Endometrial microvascular endothelial cells (primary cell): ENCODE results near the gene ASB9. TPM values are rescaled to one million over a fixed set of nuclear protein-coding genes. Genes with fewer than 3 reads are reported as not detected.
"Not testable (repeated sequence)": the region's sequence is repeated elsewhere in the genome, so short reads cannot be mapped to it uniquely, and the experiment has no call there.

Source experiments
- in situ Hi-C: cut with HindIII; loops from 2 replicates; pipeline ENCODE4 v1.10.0; 2017; ENCODE audit warnings: low sequenced_read_pairs, low pct_unique_long_range_greater_than_20kb; ENCODE audit errors: inconsistent ontology term
- total RNA-seq: library from RNA; depleted of rRNA; stranded (reverse); fragments of >200 nt; gene quantifications from one replicate; pipeline ENCODE4 v1.2.3, GENCODE V29; 2015; ENCODE audit errors: inconsistent ontology term

Gene ASB9, protein sequence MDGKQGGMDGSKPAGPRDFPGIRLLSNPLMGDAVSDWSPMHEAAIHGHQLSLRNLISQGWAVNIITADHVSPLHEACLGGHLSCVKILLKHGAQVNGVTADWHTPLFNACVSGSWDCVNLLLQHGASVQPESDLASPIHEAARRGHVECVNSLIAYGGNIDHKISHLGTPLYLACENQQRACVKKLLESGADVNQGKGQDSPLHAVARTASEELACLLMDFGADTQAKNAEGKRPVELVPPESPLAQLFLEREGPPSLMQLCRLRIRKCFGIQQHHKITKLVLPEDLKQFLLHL
- total RNA-seq = 43.8 TPM

DNA sequence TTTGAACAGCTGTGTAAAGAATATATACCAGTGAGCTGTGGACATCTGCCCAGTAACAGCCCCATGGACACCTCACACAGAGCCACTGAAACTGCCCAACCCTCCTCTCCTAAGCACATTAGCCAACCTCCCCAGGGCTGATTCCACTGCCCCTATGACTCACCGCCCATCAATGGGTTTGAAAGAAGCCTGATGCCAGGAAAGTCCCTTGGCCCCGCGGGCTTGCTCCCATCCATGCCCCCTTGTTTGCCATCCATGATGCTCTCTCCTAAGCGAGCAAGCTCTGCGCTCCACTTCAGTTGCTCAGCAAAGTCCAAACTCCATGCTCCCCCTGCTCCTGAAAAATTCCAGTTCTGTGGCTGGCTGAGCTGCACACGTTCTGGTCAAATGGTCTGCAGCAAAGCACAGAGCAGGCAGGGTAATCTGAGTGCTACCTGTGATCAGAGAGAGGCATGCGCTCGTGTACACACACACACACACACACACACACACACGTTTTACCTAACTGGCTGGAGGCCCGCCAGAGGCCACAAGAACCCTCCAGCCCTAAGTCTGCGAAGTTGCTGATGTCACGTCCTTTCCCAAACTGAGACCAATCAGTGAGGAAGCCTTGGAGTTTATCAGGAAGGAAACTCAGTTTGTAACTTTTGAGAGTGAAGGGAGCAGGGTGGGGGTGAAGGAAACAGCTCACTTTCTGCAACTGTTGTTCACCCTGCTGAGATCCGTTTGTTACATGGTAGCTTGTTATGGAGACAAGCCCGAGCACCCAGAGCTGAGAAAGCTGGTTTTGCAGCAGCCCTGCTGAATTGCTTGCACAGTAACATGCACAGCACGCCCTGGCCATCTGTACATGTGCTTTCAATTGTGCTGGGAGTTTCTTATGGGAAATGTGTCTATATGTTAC, at the start of gene ASB9:
ASB9 (minus strand) TSS at position 466 of the 904 bp plus-strand sequence; CDS start at position 257, 209 bp downstream.
- in situ Hi-C loops = no loop called here

DNA sequence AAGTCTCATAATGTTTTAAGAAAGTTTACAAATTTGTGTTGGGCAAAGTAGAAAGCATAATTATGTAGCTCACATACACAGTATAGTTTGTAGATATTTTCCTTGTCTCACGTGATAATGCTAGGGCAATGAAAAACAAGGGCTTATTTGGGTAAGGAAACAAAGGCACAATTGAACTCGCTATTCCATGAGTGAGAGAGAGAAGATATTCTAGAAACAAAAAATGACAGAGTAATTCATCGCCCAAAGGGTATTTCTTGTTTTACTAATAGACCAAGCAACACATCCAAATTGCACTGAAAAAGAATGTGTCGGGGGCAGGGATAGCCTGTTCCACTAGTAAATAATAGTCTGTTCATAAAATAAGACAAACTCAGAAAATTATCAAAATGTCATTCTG, 49.2 kb upstream of the ASB9 start:
- in situ Hi-C loops = no loop called here

DNA sequence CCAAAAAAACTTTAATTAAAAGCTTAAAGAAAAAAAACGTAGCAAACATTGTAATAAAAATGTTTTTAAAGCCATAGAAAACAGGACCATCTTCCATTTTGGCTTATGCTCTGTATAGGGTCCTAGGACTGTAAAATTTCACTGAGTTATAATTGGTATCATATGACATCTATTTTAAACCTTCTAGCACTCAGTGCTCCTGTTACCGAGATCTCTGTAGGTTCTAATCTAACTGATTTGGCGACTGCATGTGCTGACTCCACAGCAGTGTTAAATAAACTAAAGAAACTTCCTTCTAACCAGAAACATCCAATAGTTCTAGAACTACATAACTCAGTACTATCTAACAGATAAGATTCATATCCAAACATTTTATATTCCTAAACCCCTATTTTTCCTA, 45.6 kb upstream of the ASB9 start, which contains the start of gene ASB11:
ASB11 (minus strand) TSS at position 132 of the 400 bp plus-strand sequence; CDS start at position 97, 35 bp downstream.
- in situ Hi-C loops = no loop called here

DNA sequence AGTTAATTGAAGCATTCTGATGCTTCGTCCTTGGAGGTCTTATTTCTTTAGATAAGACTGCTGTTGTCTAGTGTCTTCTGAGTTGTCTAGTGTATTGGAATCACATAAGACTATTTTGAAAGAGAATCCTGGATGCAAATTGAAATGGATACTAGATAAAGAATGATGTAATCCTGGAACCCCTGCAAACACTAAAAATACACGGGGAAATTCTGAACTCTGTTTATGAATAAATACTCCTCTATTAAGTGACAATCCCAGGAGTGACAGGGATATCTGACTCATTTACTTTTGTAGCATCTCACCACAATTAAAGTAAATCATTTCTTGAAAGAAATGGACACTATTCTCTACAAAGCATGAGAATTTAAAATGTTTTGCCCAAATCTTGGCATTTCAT, 44.6 kb upstream of the ASB9 start:
- in situ Hi-C loops = no loop called here

DNA sequence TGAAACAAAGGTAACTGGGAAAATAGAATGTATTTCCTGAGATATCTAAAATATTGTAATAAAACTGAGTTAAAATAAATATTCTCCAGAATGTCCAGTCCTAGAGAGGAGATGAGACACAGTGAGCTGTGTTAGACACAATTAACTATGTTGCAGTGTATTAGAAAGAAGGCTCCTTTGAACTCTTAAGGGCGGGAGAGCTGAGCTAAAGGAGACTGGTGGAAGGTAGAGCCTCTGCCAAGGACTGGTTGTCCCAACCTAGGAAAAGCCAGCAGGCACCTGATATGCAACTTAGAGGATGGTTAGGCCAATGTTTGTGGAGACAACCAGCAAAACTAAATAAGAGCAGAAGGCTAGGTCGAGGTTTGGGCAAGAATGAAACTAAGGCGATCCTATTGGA, 41.2 kb upstream of the ASB9 start:
- in situ Hi-C loops = no loop called here

DNA sequence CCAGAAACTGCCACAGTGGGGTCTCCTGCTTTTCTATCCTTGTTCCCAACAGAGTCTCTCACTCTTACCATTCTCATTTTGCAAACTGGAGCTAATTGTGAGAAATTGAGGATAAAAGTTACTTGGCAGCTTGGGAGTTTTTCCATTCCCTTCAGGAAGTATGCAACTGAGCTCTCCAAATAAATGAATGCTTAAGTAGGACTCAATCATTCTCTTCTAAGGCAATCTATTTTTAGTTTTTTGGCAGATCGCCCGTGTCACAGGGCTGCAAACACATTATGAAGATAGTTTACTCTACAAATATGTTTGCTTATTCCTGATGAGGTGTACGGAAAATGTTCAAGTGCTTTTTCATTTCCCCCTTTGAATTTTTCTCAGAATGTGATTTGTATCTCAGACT, 40.2 kb upstream of the ASB9 start:
- in situ Hi-C loops = no loop called here

DNA sequence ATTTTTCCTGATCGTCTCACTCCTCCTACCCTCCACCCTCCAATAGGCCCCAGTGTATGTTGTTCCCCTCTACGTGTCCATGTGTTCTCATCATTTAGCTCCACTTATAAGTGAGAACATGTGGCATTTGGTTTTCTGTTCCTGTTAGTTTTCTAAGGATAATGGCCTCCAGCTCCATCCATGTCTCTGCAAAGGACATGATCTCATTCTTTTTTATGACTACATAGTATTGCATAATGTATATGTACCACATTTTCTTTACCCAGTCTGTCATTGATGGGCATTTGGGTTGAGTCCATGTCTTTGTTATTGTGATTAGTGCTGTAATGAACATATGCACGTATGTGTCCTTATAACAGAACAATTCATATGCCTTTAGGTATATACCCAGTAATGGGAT, 36.0 kb upstream of the ASB9 start:
- in situ Hi-C loops = not testable (repeated sequence)

DNA sequence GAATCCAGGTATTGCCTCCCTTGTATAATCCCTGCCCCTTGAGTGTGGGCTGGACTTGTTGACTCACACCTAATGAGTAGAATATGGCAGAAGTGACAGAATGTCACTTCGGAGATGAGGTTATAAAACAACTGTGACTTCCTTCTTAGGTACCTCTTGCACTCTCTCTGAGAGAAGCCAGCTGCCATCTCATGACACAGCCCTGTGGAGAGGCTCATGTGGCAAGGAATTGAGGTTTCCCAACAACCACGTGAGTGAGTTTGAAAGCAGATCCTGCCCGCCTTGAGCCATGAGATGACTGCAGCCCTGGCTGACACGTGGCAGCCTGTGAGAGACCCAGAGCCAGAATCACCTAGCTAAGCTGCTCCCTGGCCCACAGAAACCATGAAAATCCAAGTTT, 32.0 kb upstream of the ASB9 start:
- in situ Hi-C loops = no loop called here

DNA sequence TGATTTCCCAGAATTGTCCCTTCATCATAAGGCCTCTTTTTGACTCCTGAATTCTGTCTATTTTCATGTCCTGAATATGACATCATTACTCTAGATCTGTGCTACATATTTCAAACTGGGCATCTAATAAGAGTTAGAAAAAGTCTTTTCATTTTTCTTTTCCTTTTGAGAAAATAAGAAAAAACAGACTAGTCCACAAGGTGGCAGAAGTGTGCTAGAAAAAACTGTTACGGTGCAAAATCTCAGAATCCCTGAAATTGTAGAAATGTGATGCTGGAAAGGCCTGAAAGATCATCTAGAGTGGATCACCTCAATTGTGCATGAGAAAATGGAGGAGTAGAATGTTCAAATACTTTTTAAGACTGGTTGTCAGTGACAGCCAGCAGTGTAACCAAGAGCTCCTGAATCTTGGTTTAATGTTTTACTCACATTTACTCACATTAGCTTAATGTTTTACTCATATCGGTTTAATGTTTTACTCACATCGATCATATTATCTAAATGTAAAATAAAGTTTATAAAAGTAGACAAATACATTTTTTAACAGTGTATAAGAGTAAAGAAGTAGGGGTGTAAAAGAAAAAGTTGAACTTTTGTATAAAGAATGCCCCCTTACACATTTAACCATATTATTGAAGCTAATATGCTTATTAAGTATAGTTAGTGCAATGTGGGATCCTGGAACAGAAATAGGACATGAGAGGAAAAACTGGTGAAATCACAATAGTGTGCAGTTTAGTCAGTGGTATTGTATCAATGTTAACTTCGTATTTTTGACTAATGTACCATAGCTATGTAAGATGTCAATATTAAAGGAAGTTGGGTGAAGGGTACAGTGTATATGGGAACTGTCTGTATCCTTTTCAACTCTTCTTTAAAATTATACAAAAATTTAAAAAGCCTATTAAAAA, 30.3 kb upstream of the ASB9 start:
- in situ Hi-C loops = no loop called here

DNA sequence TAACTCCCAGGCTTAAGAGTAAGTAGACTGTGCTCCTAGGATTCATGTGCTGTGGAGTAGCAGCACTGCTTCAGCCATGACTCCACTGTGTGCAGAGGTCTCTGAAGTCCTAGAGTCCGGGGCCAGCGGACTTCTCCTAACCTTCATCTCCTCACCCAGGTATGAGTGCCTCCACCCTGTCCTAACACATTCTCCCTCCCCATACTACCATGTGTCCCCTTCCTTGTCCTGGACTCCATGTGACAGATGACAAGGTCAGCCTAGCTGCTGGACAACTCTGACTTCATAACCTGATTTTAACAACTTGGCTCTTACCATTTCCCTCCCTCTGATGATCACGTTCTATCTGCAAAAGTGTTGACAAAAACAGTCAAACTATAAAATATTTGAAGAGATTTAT, 28.9 kb upstream of the ASB9 start:
- in situ Hi-C loops = no loop called here

DNA sequence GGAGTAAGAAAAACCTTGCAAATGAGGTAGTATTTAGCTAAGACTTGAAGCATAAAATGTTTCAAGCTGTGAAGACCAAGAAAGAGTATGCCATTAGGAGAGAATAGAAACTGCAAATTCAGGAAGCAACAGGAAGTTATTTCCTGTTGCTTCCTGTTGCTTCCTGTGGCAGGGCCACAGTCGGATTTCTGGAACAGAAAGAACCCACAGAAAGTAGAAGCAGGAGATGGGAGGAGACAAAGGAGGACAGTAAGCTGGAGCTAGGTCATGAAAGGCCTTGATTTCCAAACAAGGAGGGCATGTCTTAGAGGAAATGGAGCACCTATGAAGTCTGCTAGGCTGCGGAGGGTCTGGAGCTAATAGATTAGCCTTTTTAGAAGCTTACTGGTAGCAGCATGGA, 28.3 kb upstream of the ASB9 start:
- in situ Hi-C loops = no loop called here

DNA sequence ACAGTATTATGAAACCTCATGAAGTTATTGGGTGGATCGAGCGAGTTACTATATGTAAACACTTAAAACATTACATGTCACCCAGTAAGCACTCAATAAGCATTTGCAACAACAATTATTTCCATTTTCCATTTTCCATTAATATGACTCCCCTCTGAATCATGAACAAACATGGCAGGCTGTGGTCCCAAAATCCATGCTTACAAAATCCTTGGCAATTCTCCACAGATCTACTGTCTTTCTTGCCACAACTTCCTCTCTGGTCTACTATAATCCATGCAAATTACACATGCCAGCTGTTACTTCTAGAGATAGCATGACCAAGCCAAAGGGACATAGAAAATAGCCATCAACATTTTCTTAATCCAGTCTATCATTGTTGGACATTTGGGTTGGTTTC, 23.6 kb upstream of the ASB9 start:
- in situ Hi-C loops = no loop called here

DNA sequence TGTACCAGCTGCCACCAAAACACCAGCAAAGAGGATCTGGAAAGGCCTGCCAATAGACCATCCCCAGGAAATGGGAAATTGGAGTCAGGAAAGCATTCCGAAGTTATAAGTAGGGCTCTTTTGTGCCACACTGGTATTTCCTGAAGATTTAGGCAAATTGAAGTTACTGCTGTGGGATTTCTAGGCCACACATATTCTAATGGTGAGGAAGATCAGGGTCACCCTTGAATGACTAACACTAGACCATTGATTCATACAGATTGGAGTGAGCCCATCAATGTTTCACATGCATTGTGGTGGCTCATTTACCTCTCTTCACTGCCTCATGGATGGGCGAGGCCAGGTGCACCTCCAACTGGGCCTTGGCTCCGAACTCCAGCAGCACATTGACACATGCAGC, 23.0 kb upstream of the ASB9 start:
- in situ Hi-C loops = no loop called here

DNA sequence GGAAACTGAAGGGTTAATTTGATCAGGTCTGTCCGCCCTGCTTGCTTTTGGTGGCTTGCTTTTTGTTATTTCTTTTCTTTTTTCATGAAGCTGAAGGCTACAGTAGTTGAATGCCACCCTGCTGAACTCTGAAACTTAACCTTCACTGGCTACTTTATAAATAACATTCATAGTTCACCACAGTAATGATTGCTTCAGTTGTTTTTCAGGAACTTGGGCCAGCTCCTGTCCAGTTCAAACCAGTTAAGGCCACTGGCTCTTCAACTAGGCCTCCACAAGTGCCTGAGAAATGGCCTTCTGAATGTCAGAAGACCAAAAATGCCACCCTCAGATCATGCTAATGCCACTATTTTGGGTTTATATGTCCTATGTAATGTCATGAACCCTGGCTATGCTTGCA, 7.7 kb upstream of the ASB9 start:
- in situ Hi-C loops = no loop called here

DNA sequence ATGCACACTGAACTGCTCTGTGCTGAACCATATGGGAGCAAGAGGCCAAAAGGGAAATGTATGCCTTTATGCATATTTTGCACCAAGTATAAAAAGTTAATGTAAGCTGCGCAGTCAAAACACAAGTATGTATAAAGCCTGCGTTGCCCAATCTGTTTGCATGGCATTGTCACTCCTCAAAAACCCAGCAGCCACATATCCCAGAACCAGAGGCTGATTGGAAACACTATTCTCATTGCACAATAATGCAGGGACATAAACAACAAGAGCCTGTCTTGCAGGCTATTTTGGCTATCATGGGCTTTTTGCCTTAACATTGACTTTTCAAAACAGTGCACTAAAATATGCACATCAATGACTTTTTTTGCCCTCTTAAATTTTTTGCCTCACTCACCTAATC, 5.1 kb upstream of the ASB9 start:
- in situ Hi-C loops = no loop called here

DNA sequence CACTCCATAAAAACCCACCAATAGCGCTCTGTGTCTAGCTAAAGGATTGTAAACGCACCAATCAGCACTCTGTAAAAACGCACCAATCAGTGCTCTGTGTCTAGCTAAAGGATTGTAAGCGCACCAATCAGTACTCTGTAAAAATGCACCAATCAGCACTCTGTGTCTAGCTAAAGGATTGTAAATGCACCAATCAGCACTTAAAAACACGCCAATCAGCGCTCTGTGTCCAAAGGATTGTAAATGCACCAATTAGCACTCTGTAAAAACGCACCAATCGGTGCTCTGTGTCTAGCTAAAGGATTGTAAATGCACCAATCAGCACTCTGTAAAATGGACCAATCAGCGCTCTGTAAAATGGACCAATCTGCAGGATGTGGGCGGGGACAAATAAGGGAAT, 3.4 kb upstream of the ASB9 start:
- in situ Hi-C loops = not testable (repeated sequence)

DNA sequence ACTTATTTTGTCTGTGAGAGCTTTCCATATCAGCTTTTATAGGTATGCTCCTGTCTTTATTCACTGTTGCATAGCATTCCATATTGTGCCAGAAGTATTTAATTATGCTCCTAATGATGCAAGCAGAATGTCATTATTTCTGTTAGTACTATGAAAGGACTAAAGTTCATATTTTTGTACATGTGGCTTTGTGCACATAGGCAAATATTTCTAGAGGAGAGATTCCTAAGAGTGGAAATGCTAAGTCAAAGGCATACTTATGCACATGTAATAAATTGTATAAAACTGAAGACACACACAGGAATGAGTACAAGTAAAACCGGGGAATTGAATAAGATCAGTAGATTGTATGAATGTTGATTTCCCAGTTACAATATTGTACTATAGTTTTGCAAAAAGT, 1.9 kb upstream of the ASB9 start:
- in situ Hi-C loops = no loop called here

DNA sequence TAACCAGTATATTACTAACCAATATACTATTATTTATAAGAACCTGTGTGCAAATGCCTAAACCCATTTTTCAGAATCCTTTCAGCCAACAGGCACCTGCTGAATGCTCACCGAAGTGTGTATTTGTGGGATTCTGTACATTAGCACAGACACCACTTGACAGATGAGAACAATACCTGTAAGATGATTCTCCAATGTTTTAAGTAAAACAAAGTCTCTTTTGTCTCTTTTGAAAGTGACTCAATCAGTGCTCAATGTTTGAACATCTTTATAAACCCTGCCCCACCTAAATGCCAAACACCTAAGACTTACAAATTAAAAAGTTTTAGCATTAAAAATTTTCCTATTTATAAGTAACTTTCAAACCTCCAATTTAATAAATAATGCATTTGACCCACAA, 763 bp downstream of the ASB9 start:
- in situ Hi-C loops = no loop called here

DNA sequence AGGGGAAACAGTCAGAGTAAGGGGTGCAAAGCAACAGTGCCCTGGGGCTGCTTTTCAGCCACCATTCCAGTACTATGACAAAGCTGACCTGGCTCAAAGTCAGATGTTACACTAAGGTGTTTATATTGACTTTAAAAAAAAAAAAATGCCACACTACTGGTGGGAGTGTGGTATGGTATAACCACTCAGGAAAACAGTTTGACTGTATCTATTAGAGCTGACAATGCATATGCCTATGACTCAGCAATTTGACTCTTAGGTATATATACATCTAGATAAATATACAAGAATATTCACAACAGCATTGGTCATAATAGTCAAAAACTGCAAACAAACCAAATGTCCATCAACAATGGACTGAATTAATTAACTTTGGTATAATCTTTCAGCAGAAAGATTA, 15.0 kb downstream of the ASB9 start:
- in situ Hi-C loops = no loop called here
